GM21367 (cell line): ENCODE results near the gene LAMA3.

Source experiments
- ATAC-seq: cut with Tn5 transposase; IDR thresholded peaks from one replicate; pipeline ENCODE4 v1.9.1; 2021; ENCODE audit not compliant: unreplicated experiment

LAMA3 gene

DNA sequence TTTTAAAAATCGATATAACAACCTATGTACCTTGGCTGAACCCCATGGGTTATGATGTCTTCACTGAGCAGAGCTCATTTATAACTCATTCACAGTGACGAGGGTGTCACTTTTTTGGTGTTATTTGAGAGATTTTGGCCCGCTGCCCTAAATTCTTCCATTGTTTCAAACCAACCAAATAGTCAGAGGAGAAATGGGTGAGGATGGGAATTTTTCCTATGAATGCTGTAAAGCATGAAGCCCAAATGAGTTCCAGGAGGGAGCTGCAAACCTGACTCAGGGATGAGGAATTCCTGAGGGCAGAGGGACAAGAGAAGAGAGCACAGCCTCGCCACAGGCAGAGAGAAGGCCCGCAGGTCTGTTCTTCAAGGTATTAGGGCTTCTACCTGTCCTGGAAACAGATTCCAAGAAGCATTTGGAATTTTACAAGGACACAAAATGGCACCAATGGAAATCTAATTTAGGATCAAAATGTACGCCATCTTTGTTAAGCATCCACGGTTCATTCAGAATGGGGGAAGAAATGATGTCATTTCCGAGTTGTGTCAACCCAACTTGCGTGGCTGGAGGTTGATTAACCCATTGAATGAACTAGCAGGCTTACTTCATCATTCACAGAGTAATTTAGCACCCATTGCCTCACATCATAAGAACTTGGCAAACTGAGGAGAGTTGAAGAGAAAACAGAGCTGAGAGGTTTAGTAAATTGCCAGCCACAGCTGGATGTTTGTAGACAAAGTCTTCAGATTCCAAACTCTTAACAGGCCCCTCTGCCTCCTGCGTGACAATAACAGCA lies 133.5 kb downstream of the LAMA3 start:
- no peak for ATAC-seq

GRCh38 chr18:23824240-23824639 lies 135.0 kb downstream of the LAMA3 start:
- ATAC-seq = no peak

DNA sequence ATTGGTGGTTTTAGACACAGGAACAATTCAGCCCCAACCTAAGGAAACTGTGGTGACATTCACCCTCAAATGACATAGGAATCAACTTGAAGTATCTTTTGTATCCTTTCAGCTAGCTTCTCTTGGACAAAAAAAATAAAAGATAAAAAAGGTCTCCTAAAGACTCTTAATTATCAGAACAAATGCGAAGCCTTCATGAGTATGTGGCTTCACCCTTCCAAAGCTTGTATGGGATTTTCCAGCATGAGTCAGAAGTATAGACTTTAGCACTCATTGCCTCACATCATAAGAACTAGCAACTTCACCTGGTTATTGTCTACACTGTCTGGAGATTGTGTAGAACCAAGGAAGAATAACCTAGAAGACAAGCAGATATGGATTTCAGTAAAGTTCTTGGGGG lies 135.4 kb downstream of the LAMA3 start:
- ATAC-seq = no peak

GRCh38 chr18:23825496-23825895 lies 136.2 kb downstream of the LAMA3 start:
- no peak for ATAC-seq

DNA sequence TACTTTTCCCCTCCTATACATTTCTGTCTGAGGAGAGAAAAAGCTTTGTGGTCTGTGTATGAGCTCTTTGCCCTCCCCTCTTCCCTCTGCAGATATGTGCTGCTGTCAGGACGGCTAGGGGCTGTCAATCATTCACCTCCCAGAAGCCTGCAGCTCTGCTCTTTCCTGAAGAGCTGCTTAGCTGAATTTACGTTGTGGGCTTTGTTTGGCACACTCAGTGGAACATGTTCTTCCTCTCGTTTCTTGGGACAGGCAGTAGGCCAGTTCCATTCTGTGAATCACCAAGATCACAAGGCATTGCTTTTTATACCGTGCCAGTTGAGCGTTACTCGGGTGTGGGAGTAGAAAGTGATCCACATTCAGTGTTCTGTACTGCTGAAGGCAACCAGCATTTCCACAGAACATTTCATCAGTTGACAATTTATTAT lies 136.7 kb downstream of the LAMA3 start:
- no peak for ATAC-seq

DNA sequence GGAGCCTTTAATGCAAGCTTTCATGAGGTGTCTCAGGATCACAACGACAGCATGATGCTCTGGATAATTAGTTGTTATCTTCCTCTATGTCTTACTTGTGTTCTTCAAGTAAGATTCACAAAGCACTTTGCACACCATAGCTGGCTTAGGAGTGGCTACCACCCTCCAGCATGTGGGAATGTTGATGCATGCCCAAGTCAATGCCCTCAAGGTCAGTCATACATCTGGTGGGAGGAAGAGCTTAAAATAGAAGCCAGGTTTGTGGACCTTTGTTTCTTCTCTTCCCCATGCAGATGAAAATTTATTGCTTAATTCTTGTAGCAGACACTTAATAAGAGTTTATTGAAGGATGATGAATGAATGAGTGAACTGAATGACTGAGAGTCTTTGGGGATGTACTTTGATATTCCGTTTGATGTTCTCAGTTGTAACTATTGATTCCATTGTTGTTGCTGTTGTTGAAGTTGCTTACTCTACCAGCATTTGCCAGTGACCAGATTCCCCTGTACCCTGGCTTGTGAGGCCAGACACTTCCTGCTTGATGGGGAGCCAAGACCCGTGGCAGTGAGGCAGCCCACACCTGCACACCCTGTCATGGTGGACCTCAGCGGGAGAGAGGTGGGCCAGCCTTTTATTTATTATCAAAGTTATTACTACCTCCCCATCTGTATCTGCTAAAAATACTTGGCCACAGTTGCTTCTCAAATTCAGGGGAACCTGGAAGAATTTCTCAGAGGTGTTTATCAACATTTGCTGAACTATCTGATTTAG lies 137.8 kb downstream of the LAMA3 start:
- ATAC-seq = no peak

GRCh38 chr18:23827681-23828080 lies 138.4 kb downstream of the LAMA3 start:
- ATAC-seq = no peak

DNA sequence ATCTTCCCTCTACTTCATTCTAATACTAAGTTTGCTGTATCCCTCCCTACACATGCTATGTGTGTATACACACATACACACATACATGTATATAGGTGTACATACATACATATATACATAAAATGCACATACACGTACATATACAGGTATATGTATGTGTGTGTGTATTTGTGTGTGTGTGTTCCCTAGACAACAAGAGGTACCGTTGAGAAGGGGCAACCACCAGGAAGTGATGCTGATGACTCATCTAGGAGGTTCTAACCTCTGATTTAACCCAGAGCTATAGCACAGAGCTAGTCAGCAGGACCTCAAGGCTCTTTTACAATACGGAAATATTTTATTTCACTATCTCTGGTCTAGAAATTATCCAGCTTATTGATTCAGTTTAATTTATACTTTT lies 139.2 kb downstream of the LAMA3 start:
- peak; percentile 70 for ATAC-seq

DNA sequence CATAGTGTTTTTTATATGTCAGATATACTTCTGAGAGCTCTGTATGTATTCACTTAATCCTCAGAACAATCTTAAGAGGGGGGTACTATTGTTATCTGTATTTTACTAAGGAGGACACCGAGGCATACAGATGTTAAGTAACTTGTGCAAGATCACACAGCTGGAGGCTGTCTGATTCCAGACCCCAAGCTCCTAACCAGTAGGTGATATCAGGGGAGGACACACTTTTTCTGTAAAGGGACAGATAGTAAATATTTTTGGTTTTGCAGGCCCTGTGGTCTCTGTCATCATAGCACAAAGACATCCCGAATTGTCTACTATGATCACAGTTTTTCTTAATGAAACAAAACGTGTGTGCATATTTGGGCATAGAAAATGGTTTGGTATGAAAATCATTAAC lies 143.7 kb downstream of the LAMA3 start:
- no peak for ATAC-seq

DNA sequence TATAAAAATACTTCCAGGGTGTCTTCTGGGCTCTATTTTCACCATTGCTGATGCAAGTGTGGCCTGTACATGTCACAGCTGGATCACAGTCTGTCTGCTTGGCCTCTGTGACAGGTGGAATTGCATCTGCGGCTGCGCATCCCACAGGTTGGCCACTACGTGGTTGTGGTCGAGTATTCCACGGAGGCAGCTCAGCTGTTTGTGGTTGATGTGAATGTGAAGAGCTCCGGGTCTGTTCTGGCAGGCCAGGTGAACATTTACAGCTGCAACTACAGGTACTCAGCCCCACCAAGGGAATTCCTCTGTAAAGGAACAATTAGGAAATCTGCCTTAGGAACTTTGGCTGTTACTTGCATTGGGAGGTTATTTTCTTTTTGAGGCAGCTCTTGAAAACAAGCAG lies 144.5 kb downstream of the LAMA3 start:
- ATAC-seq = no peak

- no peak for ATAC-seq
These were observed 145.8 kb downstream of the LAMA3 start for GRCh38 chr18:23835091-23835490.

GRCh38 chr18:23835506-23835905 lies 146.3 kb downstream of the LAMA3 start:
- ATAC-seq = no peak

- no peak for ATAC-seq
These were observed 148.3 kb downstream of the LAMA3 start for GRCh38 chr18:23837591-23837990.

- no peak for ATAC-seq
These were observed 149.0 kb downstream of the LAMA3 start for GRCh38 chr18:23838233-23838632.

- no peak for ATAC-seq
These were observed 149.6 kb downstream of the LAMA3 start for GRCh38 chr18:23838801-23839366.

DNA sequence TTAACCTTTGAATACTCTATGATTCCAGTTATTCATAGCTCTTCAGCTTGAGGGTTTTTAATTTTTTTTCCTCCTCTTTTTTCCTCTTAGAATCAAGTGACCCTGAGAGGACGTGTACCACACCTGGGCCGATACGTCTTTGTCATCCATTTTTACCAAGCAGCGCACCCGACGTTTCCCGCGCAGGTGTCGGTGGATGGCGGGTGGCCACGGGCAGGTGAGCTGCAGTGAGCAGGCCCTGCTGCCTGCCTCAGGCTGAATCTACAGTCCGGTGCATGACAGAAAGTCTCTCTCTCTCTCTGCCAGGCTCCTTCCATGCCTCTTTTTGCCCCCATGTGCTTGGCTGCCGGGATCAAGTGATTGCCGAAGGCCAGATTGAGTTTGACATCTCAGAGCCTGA lies 153.1 kb downstream of the LAMA3 start:
- ATAC-seq = no peak

GRCh38 chr18:23844991-23845680 lies 155.9 kb downstream of the LAMA3 start:
- ATAC-seq = no peak

- ATAC-seq = no peak
These were observed 156.9 kb downstream of the LAMA3 start for GRCh38 chr18:23845988-23846630.

- no peak for ATAC-seq
These were observed 158.2 kb downstream of the LAMA3 start for GRCh38 chr18:23847321-23847986.

DNA sequence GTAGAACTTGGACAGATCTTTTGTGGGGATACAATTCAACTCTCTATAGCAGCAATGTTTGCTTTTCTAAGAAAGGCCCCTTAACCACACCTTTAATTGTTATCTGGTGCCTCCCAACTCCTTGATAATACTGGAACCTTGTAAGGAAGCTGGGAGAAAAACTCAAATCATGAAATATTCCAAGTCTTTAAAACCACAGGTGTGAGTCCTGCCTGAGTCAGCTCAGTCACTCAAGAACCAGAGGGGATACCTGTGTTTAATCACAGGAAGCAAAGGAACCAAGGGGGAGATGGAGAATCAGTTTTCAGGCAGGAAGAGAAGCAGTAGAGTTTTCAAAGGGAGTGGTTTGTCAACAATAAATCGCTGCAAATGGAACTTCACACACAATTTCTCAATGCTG lies 159.9 kb downstream of the LAMA3 start:
- no peak for ATAC-seq
